NCI-H2081 (cell line): ENCODE data around the gene SERPINB1.
A peak's percentile ranks its signal among the peaks of the same experiment; 100 is the strongest.

Source experiments
- DNase-seq, 2 experiments: peaks; one replicate each; lab custom pipeline; 2025; lab: John Stamatoyannopoulos, UW

SERPINB1 gene

DNA sequence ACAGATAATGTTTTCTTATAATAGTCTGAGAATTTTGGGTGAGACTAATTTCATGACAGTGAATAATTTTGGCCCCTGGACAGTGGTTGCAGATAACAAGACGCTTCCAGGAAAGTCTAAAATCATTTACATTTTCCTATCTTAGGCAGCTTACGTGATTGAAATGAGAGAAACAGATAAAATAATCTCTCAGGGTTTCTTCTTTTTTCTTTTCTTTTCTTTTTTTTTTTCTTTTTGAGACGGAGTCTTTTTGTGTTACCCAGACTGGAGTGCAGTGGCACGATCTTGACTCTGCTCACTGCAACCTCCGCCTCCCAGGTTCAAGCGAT is 4.2 kb upstream of the SERPINB1 start:
- no peak for DNase-seq

DNA sequence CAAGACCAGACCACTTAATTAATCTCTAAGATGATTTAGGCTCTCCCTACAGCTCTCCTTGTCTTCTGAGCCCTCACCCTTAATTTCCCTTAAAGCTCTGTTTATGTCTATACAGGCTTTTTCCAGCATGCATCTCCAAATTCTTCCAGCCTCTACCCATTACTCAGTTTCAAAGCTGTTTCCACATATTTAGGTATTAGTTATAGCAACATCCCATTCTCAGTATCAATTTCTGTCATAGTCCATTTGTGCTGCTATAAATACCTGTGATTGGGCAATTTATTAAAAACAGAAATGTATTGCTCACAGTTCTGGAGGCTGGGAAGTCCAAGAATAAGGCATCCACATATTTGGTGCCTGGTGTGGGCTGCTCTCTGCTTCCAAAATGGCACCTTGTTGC is 2.3 kb upstream of the SERPINB1 start:
- no peak for DNase-seq

- DNase-seq = no peak
Observed at GRCh38 chr6:2843138-2843740, 1.6 kb upstream of the SERPINB1 start.

GRCh38 chr6:2842139-2842552 is 483 bp upstream of the SERPINB1 start:
- no peak for DNase-seq

- no peak for DNase-seq
Observed at GRCh38 chr6:2840749-2841061, 958 bp downstream of the SERPINB1 start.

DNA sequence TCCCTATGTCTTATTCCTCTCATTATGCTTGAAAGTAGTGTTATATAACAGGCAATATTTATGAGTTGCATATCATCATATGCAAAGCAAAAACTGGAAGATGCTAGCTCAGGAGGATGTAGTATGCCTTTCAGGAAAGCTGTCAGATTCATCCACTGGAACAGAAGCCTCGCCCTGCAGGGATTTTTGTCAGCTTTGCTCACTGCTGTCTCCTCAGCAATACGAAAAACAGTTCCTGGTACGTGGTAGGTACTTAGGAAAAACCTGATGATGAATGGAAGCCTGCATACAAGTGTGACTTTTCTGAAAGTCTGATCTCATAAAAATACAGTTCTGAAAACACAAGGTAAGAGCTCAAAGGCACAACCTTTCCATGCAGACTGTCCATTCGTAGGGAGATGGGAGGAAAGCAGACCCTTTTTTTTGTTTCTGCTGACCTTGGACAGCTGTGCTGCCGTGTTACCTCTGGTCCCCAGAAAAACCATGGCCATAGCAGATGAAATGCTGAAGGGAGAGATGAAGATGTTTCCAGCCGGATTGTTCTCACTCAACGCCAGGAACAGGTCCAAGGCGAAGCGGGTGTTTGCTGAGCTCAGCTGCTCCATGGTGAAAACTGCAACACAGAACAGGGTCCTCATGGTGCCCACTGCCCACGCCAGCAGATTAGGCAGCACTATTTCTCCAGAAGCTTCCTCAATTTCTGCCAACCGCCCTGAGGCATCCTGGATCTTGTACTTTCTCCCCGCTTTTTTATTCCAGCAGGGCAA is 1.5 kb downstream of the SERPINB1 start:
- no peak for DNase-seq

GRCh38 chr6:2839195-2839981 is 2.3 kb downstream of the SERPINB1 start:
- peak in 1 of 2 experiments; percentile 12 for DNase-seq

- no peak for DNase-seq
Observed at GRCh38 chr6:2838251-2838650, 3.4 kb downstream of the SERPINB1 start.

DNA sequence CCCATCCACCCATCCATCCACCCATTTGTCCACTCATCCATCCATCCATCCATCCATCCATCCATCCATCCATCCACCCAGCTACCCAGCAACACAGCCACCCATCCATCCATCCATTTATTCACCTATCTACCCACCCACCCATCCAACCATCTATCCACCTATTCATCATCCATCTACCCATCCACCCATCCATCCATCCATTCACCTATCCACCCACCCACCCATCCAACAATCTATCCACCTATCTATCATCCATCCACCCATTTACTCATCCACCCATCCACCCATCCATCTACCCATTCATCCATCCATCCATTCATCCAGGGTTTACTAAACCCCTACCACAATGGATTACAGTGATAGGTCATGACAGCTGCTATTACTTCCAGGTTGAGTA is 7.4 kb downstream of the SERPINB1 start:
- no peak for DNase-seq

- DNase-seq = no peak
Observed at GRCh38 chr6:2831392-2831791, 10.3 kb downstream of the SERPINB1 start.

GRCh38 chr6:2830183-2830582 is 11.5 kb downstream of the SERPINB1 start:
- no peak for DNase-seq

DNA sequence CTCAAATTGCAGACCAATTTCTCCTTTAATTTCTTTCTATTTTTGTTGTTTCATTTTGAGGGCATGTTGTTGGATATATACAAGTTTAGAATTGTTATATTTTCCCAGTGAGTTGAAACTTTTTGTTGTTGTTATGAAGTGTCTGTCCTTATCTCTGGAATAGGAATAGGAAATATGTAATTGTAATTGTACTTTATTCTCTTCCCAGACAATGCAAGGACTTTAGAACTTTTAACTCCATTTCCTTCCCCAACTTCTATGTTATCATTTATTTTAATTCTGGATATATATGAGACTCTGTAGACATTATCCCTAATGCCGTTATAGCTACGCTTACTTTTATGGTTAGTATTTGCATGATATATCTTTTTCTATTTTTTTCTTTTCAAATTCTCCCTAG is 12.4 kb downstream of the SERPINB1 start:
- DNase-seq = no peak

GRCh38 chr6:2828629-2829028 is 13.0 kb downstream of the SERPINB1 start:
- DNase-seq = no peak

DNA sequence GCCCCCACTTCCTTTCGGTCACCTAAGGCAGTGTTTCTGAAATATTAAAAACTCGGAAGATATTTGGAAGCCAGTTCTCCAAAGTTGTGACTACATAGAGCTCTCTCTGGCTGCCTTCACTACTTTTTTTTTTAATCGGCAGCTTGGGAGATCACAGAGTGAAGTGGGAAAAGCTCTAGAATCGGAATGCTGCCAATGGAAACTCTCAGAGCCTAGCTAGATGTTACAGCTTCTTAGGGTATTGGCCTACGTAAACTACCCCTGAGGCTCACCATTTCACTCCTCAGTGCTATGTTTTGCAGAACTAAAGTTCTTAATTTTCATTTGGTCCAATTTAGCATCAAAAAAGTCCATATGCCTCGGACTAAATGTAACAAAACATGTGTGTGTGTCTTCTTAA is 14.5 kb downstream of the SERPINB1 start:
- DNase-seq = no peak

GRCh38 chr6:2826131-2826530 is 15.5 kb downstream of the SERPINB1 start:
- no peak for DNase-seq

DNA sequence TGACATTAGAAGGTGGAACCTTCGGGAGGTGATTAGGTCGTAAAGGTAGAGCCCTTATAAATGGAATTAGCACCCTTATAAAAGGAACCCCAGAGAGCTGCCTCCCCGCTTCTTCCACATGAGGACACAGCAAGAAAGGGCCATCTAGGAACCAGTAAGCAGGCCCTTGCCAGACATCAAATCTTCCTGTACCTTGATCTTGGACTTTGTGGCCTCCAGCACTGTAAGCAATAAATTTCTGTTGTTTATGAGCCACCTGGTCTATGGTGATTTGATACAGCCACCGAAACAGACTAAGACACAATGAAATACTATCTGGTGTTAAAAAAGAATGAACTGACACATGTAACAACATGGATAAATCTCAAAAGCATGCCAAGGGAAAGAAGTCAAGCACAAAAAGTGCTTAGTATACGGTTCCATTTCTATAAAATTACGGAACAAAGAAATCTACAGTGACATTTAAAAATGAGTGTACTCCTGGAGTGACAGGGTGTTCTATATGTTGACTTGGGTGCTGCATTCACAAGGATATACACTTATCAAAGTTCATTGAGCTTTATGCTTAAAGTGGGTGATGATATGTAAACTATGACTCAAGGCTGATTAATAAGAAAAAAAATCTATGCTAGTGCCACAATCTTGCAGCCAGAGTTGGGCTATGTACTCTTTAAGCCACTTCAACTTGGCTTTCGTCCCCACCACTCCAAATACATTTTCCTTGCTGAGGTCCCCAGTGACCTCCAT is 18.4 kb downstream of the SERPINB1 start:
- DNase-seq = no peak

DNA sequence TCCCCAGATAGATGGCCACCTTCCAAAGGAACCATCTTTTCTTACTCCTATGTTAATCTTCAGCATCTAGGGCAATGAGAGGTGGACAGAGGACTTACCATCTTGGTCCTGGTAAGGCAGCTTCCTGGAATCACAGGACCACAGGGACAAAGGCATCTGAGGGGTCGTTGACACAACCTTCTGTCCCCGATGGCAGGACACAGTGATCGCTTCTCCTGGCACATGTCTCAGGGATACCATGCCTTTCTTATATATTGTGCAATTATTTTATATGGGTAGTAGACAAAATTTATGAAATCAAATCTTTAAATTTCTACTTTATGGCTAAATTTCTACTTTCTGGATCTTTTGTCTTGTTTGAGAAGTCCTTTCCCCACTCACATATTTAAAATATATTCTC is 20.1 kb downstream of the SERPINB1 start:
- no peak for DNase-seq

DNA sequence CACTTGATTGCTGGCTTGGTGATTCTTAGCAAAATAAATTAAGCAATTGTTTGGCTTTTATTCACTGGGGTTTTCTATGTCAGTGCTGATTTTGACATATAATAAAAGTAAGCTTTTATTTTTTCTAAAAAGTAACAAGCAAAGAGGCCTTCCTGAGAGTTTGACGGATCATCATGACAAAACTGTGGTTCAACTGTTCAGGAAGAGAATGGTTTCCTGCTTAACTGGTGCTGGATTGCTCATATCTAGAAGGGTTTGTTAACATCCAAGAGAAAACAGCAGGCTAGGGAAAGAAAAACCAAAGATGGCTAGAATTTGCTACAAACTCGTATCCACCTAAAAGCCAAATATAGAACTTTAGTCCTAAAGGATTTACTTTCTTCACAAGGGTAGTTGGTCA is 21.2 kb downstream of the SERPINB1 start:
- DNase-seq = no peak

- DNase-seq = no peak
Observed at GRCh38 chr6:2819978-2820377, 21.7 kb downstream of the SERPINB1 start.

DNA sequence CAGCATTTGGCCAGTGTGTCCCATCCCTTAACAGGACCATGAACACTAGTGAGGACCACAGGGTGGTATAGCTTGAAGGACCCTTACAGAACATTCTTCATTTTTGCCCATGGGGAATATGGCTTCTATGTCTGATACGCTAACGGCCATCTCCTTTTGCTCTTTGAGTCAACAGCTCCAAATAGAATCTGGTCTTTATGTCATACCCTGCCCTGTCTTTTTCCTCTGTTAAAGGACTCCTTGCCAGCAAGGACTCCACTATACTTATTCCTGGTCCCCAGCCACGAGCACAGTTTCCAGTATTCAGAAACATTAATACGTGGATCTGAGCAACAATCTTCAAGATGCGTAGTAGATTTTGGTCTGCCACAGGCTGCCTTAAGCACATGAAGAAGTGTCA is 22.5 kb downstream of the SERPINB1 start:
- no peak for DNase-seq

DNA sequence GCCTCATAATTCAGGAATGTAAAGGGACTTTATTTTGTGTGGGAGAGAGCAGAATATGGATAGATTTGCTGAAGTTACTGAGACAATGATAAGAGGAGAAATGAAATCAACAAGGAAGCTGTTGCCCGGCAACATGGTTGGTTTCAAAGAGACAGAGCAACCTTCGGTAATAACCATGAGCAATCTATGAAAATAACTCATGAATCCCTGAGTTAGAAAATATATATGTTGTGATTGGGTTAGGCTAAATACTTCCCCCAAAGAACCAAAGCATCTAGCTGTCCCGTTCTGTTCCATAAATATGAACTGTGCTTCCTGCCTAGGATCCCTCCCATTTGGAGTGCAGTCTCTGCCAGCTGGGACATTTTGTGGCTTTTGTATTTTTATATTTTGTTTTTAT is 23.1 kb downstream of the SERPINB1 start:
- DNase-seq = no peak

- no peak for DNase-seq
Observed at GRCh38 chr6:2817903-2818443, 23.7 kb downstream of the SERPINB1 start.
